ENCODE results near the gene ULK3.

Gene ULK3

GRCh38 chr15:74821091-74821789, 21.7 kb downstream of the ULK3 start:
- no peak for DNase-seq

GRCh38 chr15:74820056-74820455, 22.9 kb downstream of the ULK3 start:
- DNase-seq, result no peak

- no peak for DNase-seq
Measured at GRCh38 chr15:74817370-74817737, 25.6 kb downstream of the ULK3 start.

- no peak for DNase-seq
Measured at GRCh38 chr15:74816624-74817369, 26.2 kb downstream of the ULK3 start.

DNA sequence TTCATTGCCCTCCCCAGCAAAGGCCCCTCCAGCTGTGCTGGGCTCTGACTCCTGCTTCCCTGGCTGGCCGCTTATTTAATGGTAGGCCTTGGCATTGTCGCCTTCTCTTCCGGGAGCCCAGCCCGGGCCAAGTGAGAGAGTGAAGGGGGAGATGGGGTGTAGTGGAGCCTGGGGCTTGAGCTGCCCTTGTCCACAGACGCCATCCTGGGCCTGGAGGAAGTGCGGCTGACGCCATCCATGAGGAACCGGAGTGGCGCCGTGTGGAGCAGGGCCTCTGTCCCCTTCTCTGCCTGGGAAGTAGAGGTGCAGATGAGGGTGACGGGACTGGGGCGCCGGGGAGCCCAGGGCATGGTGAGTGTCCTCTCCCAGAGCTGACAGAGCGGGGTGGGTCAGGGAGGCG, 27.0 kb downstream of the ULK3 start:
- no peak for DNase-seq

DNA sequence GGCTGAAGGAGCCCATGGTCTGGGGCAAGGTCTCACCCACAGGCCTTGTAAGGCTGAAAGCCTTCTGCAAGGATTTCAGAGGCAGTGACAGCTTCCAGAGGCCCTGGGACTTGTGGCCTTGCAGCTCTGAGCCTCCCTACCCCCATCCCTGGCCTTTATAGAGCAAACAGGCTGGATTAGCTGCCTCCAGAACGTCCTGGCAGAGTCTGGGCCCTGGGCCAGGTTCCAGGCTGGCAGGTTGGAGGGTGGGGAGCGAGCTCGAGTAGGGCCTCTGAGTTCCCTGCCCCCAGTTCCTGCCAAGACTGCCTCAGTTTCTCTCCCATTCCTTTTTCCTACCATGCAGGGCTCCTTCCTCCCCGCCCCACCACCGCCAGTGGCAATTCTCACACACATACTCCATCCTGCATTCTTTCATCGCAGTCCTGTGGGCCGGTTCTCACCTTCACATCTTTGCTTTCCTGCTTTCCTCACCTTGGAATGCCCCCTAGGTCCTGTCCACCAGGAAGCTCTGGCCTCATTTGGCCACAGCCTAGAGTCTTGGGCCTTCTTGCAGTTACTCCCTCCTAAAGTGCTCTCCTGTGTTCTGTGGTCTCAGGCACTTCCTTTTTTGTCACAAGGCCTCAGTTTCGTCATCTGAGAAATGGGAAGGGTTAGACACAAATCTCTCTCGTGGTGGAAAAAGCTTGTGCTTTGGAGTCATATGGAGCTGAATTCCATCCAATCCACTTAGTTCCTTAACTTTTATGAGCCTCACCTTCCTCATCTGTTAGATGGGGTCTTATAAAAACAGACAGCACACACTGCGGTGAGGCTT, 27.6 kb downstream of the ULK3 start:
- DNase-seq, result no peak

- no peak for DNase-seq
Measured at GRCh38 chr15:74812533-74812932, 30.4 kb downstream of the ULK3 start, which contains the start of gene LMAN1L. LMAN1L (plus strand) TSS chr15:74812835; CDS start chr15:74812855, 20 bp downstream.

GRCh38 chr15:74809956-74810355, 33.0 kb downstream of the ULK3 start:
- no peak for DNase-seq

DNA sequence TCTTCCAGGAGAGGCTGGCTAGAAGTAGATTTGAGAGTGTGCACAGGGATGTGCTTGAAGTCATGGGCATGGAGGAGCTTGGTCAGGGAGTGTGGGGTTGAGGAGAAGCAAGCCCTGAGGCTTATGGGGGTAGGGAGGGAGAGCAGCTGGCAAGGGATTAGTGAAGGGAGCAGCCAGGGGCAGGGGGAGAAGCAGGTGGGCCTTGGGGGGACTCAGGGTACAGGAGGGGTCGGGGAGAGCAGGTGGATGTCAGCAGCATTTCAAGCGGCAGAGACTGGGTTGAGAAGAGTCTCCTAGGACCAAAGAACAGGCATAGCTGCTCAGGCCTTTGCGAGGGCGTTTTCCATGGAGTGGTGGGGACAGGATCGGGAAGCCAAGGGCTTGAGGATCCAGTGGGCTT, 33.7 kb downstream of the ULK3 start:
- no peak for DNase-seq

DNA sequence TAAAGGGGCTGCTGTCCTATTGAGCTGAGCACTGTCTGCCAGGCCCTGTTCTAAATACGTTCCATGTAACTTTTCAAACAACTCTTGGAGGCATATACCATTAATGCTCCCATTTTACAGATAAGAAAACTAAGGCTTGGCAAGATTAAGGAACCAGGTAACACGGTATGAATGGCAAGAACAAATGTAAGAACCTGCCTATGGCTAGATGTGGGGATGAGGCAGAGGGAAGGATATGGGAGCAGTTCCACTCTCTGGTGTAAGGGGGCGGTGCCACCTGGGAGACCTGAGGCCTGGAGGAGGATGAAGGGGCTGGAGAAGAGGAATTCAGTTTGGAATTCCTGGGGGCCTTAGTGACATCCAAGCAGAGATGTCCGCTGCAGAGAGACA, 34.1 kb downstream of the ULK3 start:
- DNase-seq, result no peak

DNA sequence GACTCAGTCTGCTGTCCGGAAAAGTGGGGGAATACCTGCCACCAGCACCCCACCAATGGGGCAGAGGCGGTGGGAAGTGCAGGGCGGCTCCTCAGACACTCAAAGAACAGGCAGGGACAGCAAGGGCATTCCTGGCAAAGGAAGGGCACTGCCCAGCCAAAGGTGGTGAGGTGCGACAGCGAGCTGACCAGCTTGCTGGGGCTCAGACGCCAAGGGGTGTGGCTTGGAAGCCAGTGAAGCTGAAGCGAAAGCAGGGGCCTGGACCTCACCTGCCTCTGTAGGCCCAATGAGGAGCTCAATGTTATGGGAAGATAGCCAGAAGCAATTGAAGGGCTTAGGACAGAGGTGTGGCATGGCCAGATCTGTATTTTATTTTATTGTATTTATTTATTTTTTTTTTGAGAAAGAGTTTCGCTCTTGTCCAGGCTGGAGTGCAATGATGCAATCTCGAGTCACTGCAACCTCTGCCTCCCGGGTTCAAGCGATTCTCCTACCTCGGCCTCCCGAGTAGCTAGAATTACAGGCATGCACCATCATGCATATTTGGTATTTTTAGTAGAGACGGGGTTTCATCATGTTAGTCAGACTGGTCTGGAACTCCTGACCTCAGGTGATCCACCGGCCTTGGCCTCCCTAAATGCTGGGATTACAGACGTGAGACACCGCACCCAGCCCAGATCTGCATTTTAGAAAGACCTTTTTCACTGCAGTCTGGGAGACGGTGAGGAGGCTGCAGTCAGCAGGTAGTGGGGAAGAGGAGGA, 34.7 kb downstream of the ULK3 start:
- no peak for DNase-seq

DNA sequence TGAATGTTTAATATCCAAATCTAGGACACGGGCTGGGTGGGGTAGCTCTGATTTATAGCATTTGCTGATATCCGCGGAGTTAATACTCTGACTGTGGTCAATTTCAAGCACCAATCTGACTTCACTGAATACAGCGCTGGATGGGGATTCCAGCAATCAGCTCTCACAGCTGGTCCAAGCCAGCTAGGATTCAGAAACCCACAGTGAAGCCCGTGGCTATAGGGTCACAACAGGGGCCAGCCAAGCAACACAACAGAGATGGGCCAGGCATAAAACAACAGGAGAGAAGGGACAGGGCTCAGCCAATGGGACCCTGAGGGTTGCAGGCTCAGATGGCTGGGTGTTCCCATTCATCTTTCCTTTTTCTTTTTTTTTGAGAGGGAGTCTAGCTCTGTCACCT, 35.7 kb downstream of the ULK3 start:
- no peak for DNase-seq

GRCh38 chr15:74804935-74805334, 38.0 kb downstream of the ULK3 start:
- DNase-seq, result no peak

- DNase-seq, result no peak
Measured at GRCh38 chr15:74802862-74803447, 40.0 kb downstream of the ULK3 start.

DNA sequence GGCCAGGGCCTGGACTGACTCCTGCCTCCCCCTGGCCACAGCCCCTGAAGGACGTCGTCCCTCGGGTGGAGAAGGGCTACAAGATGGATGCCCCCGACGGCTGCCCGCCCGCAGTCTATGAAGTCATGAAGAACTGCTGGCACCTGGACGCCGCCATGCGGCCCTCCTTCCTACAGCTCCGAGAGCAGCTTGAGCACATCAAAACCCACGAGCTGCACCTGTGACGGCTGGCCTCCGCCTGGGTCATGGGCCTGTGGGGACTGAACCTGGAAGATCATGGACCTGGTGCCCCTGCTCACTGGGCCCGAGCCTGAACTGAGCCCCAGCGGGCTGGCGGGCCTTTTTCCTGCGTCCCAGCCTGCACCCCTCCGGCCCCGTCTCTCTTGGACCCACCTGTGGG, 40.7 kb downstream of the ULK3 start:
- no peak for DNase-seq

DNA sequence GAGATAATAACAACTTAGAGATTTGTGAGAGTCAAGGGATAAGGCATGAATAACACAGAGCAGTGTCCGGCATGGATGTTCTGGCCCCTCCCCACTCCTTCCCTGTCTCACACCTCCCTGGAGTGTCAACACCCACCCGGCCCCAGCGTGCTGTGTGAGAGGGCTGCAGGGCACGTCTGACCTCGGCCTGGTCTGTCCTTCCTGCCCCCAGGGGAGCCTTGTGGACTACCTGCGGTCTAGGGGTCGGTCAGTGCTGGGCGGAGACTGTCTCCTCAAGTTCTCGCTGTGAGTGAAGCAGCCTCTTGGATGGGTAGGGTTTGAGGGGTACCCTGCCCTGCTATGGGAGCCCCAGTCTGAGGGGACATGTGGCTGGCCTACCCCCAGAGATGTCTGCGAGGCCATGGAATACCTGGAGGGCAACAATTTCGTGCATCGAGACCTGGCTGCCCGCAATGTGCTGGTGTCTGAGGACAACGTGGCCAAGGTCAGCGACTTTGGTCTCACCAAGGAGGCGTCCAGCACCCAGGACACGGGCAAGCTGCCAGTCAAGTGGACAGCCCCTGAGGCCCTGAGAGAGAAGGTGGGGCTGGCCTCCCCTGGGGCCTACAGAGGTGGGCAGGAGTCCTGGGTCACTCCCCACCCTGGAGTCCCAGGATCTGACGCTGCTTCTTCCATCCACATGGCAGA, 41.5 kb downstream of the ULK3 start:
- DNase-seq, result no peak

DNA sequence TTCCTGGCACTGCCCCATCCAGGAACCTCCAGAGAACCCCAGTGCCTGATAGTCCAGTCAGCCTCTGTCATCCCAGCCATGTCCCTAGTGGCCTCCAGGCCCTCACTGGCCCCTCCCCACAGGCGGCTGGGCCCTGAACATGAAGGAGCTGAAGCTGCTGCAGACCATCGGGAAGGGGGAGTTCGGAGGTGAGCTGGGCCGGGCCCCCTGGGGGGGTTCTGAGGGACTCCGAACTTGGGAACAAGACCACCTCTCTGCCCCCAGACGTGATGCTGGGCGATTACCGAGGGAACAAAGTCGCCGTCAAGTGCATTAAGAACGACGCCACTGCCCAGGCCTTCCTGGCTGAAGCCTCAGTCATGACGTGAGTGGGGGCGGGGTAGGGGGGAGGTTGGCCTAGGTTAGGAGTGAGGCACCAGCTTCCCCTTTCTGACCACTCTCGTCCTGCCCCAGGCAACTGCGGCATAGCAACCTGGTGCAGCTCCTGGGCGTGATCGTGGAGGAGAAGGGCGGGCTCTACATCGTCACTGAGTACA, 42.3 kb downstream of the ULK3 start:
- DNase-seq, result no peak

GRCh38 chr15:74799856-74800558, 42.9 kb downstream of the ULK3 start:
- peak; percentile 84 for DNase-seq

GRCh38 chr15:74799255-74799855, 43.6 kb downstream of the ULK3 start:
- DNase-seq, result no peak
